Adrenal gland (tissue), 5 donors: ENCODE measurements around the gene GSK3A.

Source experiments
- POLR2A ChIP-seq, 2 donors: fragments of 450-650 bp; IDR thresholded peaks; one replicate each; pipeline ENCODE4 v1.6.1; 2017; ENCODE audit warnings: antibody characterized with exemption in 2 of 2, mild to moderate bottlenecking in 2 of 2, moderate library complexity in 1 of 2
- TF ChIP-seq, protein P1 (sequence below), 6 experiments: fragments of 450-650 bp in 4 of 6; fragments of 200-600 bp in 2 of 6; sonication (generic) in 1 of 6; IDR thresholded peaks; 1 replicate in 5 of 6; 2 replicates in 1 of 6; pipeline versions ENCODE4 v1.5.1 to v1.8.0; 2016 to 2021; ENCODE audit warnings: antibody characterized with exemption in 6 of 6, mild to moderate bottlenecking in 2 of 6, moderate library complexity in 1 of 6
- donor health status: DM: no; HTN: no; CAD: no.

DNA sequence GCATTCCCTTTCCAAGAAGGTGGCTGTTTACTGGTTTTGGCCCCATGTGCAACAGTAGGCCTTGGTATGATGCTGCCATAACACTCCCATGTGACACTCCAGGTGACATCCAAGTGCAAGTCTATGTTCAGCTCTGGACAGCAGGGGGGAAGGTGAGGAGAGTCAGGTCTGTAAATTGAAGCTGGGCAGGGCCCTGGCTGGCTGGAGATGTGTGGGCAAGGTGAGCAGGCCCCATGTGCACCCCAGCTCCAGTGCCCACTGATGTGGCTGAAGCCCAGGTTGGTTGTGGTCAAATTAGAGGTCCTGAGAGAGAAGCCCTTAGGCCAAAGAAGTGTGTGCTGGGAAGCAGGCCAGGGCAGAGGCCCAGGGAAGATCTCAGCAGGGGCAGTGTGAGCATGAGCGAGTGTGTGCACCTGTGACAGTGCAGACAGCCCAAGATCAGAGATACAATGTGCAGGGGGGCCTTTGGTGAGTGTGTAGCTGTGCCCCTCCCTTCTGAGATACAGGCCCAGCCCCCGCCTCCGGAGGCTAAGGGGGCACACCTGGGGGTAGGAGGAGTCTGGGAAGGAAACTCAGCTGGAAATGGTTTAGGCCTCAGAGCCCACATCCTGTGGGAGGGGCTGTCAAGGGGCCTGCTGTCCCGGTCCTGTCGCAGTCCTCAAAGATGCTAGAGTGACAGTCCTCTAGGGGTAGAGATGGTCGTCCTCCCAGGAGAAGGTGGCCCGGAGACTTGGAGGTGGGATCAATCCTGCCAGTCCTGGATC, 43.5 kb downstream of the GSK3A start:
- TF ChIP-seq, protein P1, sequence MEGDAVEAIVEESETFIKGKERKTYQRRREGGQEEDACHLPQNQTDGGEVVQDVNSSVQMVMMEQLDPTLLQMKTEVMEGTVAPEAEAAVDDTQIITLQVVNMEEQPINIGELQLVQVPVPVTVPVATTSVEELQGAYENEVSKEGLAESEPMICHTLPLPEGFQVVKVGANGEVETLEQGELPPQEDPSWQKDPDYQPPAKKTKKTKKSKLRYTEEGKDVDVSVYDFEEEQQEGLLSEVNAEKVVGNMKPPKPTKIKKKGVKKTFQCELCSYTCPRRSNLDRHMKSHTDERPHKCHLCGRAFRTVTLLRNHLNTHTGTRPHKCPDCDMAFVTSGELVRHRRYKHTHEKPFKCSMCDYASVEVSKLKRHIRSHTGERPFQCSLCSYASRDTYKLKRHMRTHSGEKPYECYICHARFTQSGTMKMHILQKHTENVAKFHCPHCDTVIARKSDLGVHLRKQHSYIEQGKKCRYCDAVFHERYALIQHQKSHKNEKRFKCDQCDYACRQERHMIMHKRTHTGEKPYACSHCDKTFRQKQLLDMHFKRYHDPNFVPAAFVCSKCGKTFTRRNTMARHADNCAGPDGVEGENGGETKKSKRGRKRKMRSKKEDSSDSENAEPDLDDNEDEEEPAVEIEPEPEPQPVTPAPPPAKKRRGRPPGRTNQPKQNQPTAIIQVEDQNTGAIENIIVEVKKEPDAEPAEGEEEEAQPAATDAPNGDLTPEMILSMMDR (IDR thresholded peaks at IDR 0.05): no peak
- no peak for TF ChIP-seq POLR2A (IDR thresholded peaks at IDR 0.05)
